Fibroblast of the aortic adventitia (primary cell): ENCODE measurements around the gene DTD2. TPM values are rescaled to one million over a fixed set of nuclear protein-coding genes. Genes with fewer than 3 reads are reported as not detected.

Experiments
- DNase-seq: peaks from one replicate; pipeline ENCODE4 v3.0.0-alpha.2; 2010; ENCODE audit warnings: low read depth
- H3K4me3 ChIP-seq: 2 replicates; pipeline ENCODE4 v1.5.1; 2011; ENCODE audit warnings: low read depth, mild to moderate bottlenecking, control low read depth, low read length, moderate library complexity
- CTCF ChIP-seq: IDR thresholded peaks from 2 replicates; pipeline ENCODE4 v1.5.1; 2011; ENCODE audit warnings: mild to moderate bottlenecking, low read length, control low read depth, inconsistent platforms; ENCODE audit not compliant: insufficient read depth
- total RNA-seq: library from RNA; depleted of rRNA; stranded (reverse); fragments of >200 nt; gene quantifications from 2 replicates; pipeline ENCODE4 v1.2.3, GENCODE V29; 2012; ENCODE audit warnings: low replicate concordance

The DTD2 gene
- total RNA-seq, 1 donor, result 44.6 TPM

GRCh38 chr14:31486764-31487163 lies 29.5 kb upstream of the DTD2 start:
- H3K4me3 ChIP-seq, result no peak overlapping the region
- no peak for TF ChIP-seq CTCF
- DNase-seq, result no peak

- no peak for DNase-seq
- TF ChIP-seq CTCF, result no peak
- H3K4me3 ChIP-seq, result no peak overlapping the region
Measured at GRCh38 chr14:31484754-31485153, 27.4 kb upstream of the DTD2 start.

DNA sequence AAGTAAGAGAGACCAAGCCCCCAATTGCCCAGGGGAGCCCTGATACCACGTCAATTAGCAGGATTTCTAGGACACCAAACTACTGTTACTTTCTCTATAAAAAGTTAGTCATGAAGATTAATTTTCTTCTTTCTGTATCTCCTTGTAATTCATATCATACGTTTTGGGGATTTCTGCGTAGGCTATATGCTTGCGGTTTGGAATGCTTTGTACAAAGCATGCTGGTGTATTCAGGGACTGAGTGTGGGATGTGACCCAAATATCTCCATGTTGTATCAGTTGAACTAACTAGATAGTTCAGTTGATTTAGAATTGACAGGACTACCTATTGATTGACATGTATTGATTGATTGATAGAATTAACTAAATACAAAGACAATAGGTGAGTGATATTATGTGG lies 22.9 kb upstream of the DTD2 start:
- no peak overlapping the region for H3K4me3 ChIP-seq
- TF ChIP-seq CTCF, result no peak
- no peak for DNase-seq

DNA sequence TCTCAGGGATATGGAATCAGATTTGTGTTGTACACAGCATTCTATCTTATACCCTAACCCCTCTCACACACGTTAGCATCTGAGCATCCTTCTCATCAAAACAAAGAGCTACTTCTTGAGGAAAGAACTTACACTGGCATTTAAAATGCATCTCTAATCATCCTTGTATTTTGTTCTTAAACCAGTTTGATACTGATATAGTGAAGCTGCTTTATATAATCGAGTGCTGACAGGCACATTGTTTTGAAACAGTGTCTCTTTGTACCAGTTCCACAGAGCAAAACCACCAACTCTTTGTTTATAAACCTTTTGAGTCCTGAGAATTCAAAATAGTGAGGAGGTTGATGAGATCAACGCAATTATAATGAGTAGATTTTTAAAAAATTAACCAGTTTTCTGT lies 21.7 kb upstream of the DTD2 start:
- no peak for DNase-seq
- H3K4me3 ChIP-seq, result no peak overlapping the region
- TF ChIP-seq CTCF, result no peak

DNA sequence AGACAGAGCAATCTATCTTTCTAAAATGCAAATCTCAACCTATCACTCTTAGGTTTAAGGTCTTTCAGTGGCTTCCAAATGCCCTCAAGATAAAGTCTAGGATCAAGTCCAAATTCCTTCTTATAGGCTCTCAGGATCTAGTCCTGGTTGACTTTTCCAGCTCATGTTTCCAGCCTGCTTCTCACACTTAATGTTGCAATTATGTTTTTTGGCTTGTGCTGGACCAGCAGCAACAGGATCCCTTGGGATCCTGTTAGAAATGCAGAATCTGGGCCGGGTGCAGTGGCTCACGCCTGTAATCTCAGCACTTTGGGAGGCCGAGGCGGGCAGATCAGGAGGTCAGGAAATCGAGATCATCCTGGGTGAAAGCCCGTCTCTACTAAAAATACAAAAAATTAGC lies 19.9 kb upstream of the DTD2 start:
- no peak overlapping the region for H3K4me3 ChIP-seq
- no peak for TF ChIP-seq CTCF
- DNase-seq, result peak; percentile 57

DNA sequence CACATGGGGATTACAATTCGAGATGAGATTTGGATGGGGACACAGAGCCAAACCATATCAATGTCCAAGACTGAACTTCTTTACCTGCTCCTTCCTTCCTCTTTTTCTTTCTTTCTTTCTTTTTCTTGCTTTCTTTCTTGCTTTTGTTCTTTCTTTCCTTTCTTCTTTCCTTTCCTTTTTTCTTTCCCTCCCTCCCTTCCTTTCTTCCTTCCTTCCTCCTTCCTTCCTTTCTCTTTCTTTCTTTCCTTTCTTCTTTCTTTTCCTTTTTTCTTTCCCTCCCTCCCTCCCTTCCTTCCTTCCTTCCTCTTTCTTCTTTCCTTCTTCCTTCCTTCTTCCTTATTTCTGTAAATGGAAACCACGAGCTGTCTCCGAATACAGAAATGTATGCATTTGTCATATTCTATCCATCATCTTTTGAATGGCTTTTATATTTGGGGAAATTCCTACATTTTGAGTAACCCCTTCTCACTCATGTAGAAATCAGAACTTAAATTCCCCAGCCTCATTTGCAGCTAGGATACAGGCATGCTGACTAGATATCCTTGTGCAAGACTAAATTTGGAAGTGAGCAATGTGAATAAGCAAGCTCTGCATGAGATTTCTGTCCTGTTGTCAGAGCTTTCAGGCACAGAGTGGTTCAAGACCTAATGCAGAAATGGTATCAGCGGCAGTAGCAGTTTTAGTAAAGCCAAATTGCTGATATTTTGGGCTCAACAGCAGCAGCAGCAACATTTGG lies 19.0 kb upstream of the DTD2 start:
- no peak for TF ChIP-seq CTCF
- DNase-seq, result peak; percentile 22

GRCh38 chr14:31466554-31466953 lies 9.2 kb upstream of the DTD2 start:
- H3K4me3 ChIP-seq, result no peak overlapping the region
- TF ChIP-seq CTCF, result no peak
- no peak for DNase-seq

More for the DNA sequence above, 19.0 kb upstream of the DTD2 start:
- no peak overlapping the region for H3K4me3 ChIP-seq
